ENCODE data around the gene PACRG. TPM values are rescaled to one million over a fixed set of nuclear protein-coding genes. Genes with fewer than 3 reads are reported as not detected.

The PACRG gene
- total RNA-seq, 4 donors from 2014 or later = 1.5 to 10.4 (median 2.1) TPM

DNA sequence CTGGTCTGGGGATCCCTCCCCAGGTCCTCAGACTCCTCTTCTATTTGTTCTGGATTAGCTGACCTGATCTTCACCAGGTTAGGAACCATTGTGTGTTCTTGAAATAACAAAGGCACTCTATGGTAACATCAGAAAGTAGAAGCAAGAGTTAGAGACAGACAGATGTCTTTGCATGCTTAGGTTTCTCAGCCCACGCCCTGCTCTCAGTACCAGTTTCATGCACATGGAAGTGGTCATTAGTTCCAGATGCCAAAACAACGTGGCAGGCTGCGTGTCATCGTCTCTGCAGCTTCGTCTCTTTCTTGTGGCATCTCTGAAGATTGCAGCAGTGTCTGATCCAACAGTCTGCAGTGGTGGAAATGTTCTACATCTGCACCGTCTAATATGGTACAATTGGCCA, 89.4 kb downstream of the PACRG start:
- 84 to 93% methylated on average over 6 of the region's 6 CpGs for WGBS, 2 donors
- no peaks in the 10 kb centered on the region for H3K4me1 ChIP-seq
- H3K27me3 ChIP-seq = no peaks in the 10 kb centered on the region
- no peaks in the 10 kb centered on the region for H3K9me3 ChIP-seq
- TF ChIP-seq, protein P1, sequence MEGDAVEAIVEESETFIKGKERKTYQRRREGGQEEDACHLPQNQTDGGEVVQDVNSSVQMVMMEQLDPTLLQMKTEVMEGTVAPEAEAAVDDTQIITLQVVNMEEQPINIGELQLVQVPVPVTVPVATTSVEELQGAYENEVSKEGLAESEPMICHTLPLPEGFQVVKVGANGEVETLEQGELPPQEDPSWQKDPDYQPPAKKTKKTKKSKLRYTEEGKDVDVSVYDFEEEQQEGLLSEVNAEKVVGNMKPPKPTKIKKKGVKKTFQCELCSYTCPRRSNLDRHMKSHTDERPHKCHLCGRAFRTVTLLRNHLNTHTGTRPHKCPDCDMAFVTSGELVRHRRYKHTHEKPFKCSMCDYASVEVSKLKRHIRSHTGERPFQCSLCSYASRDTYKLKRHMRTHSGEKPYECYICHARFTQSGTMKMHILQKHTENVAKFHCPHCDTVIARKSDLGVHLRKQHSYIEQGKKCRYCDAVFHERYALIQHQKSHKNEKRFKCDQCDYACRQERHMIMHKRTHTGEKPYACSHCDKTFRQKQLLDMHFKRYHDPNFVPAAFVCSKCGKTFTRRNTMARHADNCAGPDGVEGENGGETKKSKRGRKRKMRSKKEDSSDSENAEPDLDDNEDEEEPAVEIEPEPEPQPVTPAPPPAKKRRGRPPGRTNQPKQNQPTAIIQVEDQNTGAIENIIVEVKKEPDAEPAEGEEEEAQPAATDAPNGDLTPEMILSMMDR (IDR thresholded peaks at IDR 0.05) = no peak
- no peak for TF ChIP-seq POLR2A (IDR thresholded peaks at IDR 0.05)
- no peak for TF ChIP-seq EP300 (IDR thresholded peaks at IDR 0.05)
- H3K4me3 ChIP-seq = no peak overlapping the region
- no peaks in the 10 kb centered on the region for H3K36me3 ChIP-seq
- no peak for DNase-seq (ENCODE audit: low spot score in 2 of 2)
- no peak overlapping the region for H3K27ac ChIP-seq

DNA sequence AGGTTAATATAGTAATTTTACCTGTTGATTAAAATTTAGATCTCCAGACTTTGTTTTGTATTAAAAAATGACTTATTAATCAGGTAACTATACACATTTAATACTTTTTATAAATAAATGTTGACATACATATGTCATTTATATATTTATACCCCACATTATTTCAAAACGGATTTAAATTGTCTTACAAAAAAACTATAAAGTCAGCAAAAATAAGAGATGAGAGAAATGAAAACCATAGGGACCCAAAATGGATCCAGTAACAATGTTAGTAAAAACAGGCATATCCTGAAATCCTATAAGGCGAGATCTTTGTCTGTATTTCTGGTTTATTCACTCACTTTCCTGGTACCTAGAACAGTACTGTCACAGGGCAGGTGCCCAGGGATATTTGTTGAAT, 91.5 kb downstream of the PACRG start:
- Histone ChIP-seq H3K27me3 (no peaks in the 10 kb centered on the region), H3K4me3 (no peak overlapping the region), H3K27ac (no peak overlapping the region), H3K36me3 (no peaks in the 10 kb centered on the region), H3K9me3 (no peaks in the 10 kb centered on the region), H3K4me1 (no peaks in the 10 kb centered on the region)
- WGBS, 2 donors = 90 to 93% methylated on average over 2 of the region's 2 CpGs
- TF ChIP-seq, protein P1 (IDR thresholded peaks at IDR 0.05) = no peak
- TF ChIP-seq POLR2A (IDR thresholded peaks at IDR 0.05) (no peak), EP300 (IDR thresholded peaks at IDR 0.05) (no peak)
- no peak for DNase-seq (ENCODE audit: low spot score in 2 of 2)

DNA sequence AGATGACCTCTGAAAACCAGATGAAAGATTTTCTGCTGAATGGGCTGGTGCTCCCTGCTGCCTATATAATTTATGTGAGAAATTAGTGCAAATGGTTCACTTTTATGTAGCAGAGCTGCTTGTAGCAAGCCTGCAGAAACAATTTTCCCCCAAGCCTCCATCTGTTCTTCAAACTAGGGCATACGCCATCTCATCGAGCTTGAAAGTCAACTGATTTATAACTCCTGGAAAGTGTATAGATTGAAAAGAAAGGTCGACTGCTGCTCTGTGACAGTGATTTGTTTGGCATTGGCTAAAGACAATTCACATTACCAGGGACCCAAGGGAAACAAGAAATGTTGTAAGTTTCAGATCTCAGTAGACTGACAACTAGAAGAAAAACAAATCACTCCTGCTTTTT, 93.3 kb downstream of the PACRG start:
- Histone ChIP-seq H3K27ac (no peak overlapping the region), H3K4me3 (no peak overlapping the region), H3K36me3 (no peaks in the 10 kb centered on the region), H3K9me3 (no peaks in the 10 kb centered on the region), H3K27me3 (no peaks in the 10 kb centered on the region), H3K4me1 (no peaks in the 10 kb centered on the region)
- no peak for DNase-seq (ENCODE audit: low spot score in 2 of 2)
- 34 to 40% methylated on average over 3 of the region's 3 CpGs for WGBS, 2 donors
- no peak for TF ChIP-seq POLR2A (IDR thresholded peaks at IDR 0.05)
- no peak for TF ChIP-seq EP300 (IDR thresholded peaks at IDR 0.05)
- TF ChIP-seq, protein P1 (IDR thresholded peaks at IDR 0.05) = no peak

DNA sequence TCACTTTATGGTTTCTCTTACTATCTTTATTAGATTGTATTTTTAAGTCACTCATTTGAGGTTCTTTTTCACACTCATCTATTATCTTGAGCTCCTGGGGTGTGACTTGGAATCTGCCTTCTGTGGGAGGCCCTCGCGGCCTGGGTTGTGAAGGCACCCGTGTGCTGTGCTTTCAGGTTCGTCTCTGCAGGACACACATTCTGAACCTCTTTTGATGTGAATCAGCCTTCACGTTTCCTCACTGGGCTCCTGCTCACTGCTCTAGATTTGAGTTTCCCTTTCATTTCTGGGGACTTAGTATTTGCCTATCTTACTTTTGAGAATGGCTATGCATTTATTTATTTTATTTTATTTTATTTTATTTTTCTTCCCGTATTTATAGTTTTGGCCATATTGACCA, 97.8 kb downstream of the PACRG start:
- Histone ChIP-seq H3K4me3 (no peak overlapping the region), H3K27ac (no peak overlapping the region), H3K36me3 (no peaks in the 10 kb centered on the region), H3K27me3 (no peaks in the 10 kb centered on the region), H3K4me1 (no peaks in the 10 kb centered on the region), H3K9me3 (no peaks in the 10 kb centered on the region)
- no peak for TF ChIP-seq POLR2A (IDR thresholded peaks at IDR 0.05)
- TF ChIP-seq, protein P1 (IDR thresholded peaks at IDR 0.05) = no peak
- no peak for TF ChIP-seq EP300 (IDR thresholded peaks at IDR 0.05)
- 74 to 82% methylated on average over 6 of the region's 6 CpGs for WGBS, 2 donors
- DNase-seq (ENCODE audit: low spot score in 2 of 2) = no peak

DNA sequence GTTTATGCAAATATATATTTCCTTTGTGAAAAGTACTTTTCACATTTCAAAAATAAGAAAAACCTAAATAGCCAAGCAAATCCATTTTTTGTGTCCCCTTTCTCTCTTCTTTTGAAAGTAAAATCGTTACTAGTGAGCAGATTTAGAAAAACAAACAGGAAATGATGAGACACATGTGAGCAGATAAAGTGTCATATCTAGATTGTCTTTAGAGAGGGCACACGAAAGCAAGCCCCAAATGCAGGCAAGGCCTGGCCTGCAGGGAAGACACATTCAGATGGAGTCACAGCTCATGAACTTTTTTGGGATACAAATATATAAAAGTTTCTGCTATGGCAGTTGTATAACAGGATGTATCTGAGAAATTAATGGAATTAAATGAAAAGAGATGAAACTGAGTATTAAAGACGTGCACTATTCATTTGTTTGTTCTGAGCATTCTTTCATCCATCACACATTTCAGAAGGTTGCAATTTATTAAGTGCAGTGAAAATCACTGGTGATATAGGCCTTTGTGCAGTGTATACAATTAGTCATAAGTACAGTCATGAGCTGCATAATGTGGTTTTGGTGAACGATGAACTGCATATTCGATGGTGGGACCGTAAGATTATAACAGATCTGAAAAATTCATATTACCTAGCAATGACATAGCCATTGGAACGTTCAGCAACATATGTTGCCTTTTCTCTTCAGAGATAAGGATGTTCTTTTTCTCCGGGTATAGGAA, 101.4 kb downstream of the PACRG start:
- TF ChIP-seq, protein P1 (IDR thresholded peaks at IDR 0.05) = no peak
- TF ChIP-seq EP300 (IDR thresholded peaks at IDR 0.05) = no peak
- TF ChIP-seq POLR2A (IDR thresholded peaks at IDR 0.05) = no peak
- Histone ChIP-seq H3K27me3 (no peaks in the 10 kb centered on the region), H3K4me1 (no peaks in the 10 kb centered on the region), H3K27ac (no peak overlapping the region), H3K4me3 (no peak overlapping the region), H3K36me3 (no peaks in the 10 kb centered on the region), H3K9me3 (peaks cover 0 to 9% (median 0%) of the 10 kb centered on the region in 4 donors)
- 80 to 81% methylated on average over 8 of the region's 8 CpGs for WGBS, 2 donors
- DNase-seq (ENCODE audit: low spot score in 2 of 2) = no peak
